CD4-positive, CD25-positive, alpha-beta regulatory T cell (primary cell): ENCODE data around the gene HNRNPLL. TPM values are rescaled to one million over a fixed set of nuclear protein-coding genes. Genes with fewer than 3 reads are reported as not detected.

Experiments
- ATAC-seq, 2 donors: fragments of 150-1000 bp; cut with Tn5 transposase; one replicate each; pipeline ENCODE4 v1.10.0; 2021; ENCODE audit warnings: low read depth in 2 of 2, moderate number of reproducible peaks in 2 of 2, moderate library complexity in 1 of 2
- DNase-seq, 3 donors: peaks; one replicate each; pipeline versions ENCODE4 v3.0.0 to v3.0.0-alpha.2; 2012 to 2022; ENCODE audit warnings: mixed read lengths in 1 of 3
- H3K27ac ChIP-seq: one replicate; pipeline ENCODE4 v1.7.0; 2013; ENCODE audit warnings: mild to moderate bottlenecking, low read length; ENCODE audit not compliant: insufficient read depth, poor library complexity, severe bottlenecking
- H3K27me3 ChIP-seq: one replicate; pipeline ENCODE4 v1.7.0; 2013; ENCODE audit warnings: low read length; ENCODE audit not compliant: control insufficient read depth, insufficient read depth
- H3K36me3 ChIP-seq: one replicate; pipeline ENCODE4 v1.7.0; 2013; ENCODE audit warnings: mild to moderate bottlenecking, low read length, moderate library complexity; ENCODE audit not compliant: control insufficient read depth, insufficient read depth
- H3K4me1 ChIP-seq: 2 replicates; pipeline ENCODE4 v1.7.0; 2013; ENCODE audit warnings: mild to moderate bottlenecking, low read length; ENCODE audit not compliant: insufficient read depth, control insufficient read depth, poor library complexity, severe bottlenecking
- H3K4me3 ChIP-seq: one replicate; pipeline ENCODE4 v1.7.0; 2013; ENCODE audit warnings: low read depth, mild to moderate bottlenecking, low read length, moderate library complexity
- H3K9me3 ChIP-seq, 2 experiments: 1 replicate in 1 of 2; 2 replicates in 1 of 2; pipeline ENCODE4 v1.7.0; 2013; ENCODE audit warnings: low read length in 2 of 2, mild to moderate bottlenecking in 1 of 2, moderate library complexity in 1 of 2; ENCODE audit not compliant: control insufficient read depth in 2 of 2
- H3K27ac Mint-ChIP-seq, 3 donors: one replicate each; pipeline ENCODE4 v1.8.0; 2020 to 2022; ENCODE audit warnings: mild to moderate bottlenecking in 3 of 3, mixed read lengths in 3 of 3, moderate library complexity in 2 of 3
- H3K27me3 Mint-ChIP-seq: one replicate; pipeline ENCODE4 v1.8.0; 2022; ENCODE audit warnings: mild to moderate bottlenecking, mixed read lengths
- H3K36me3 Mint-ChIP-seq: one replicate; pipeline ENCODE4 v1.8.0; 2020; ENCODE audit warnings: mixed read lengths
- H3K4me1 Mint-ChIP-seq, 4 donors: one replicate each; pipeline ENCODE4 v1.8.0; 2020 to 2022; ENCODE audit warnings: mixed read lengths in 4 of 4, mild to moderate bottlenecking in 1 of 4
- H3K4me3 Mint-ChIP-seq, 4 donors: one replicate each; pipeline ENCODE4 v1.8.0; 2020 to 2022; ENCODE audit warnings: mild to moderate bottlenecking in 4 of 4, mixed read lengths in 4 of 4, moderate library complexity in 3 of 4
- H3K9me3 Mint-ChIP-seq, 7 donors: one replicate each; pipeline ENCODE4 v1.8.0; 2020 to 2022; ENCODE audit warnings: mixed read lengths in 7 of 7, mild to moderate bottlenecking in 3 of 7, moderate library complexity in 2 of 7
- polyA plus RNA-seq, 4 donors: library from polyadenylated mRNA; unstranded; fragments of 300-500 nt; fragmentation: Illumina TruSeq; gene quantifications; one replicate each; pipeline ENCODE4 v1.2.3, GENCODE V29; 2021
- total RNA-seq: library from RNA; stranded (reverse); gene quantifications from one replicate; pipeline ENCODE4 v1.2.3, GENCODE V29; 2022

Gene HNRNPLL
- total and polyA plus RNA-seq, 5 donors from 2014 or later: 59.6 to 124 (median 73.0) TPM

- H3K9me3 Mint-ChIP-seq: peaks cover 0 to 2% (median 0%) of the 10 kb centered on the region in 7 donors
- H3K9me3 ChIP-seq: no peaks in the 10 kb centered on the region
- H3K27ac Mint-ChIP-seq: no peak overlapping the region
- no peak overlapping the region for H3K4me3 ChIP-seq
- no peaks in the 10 kb centered on the region for H3K27me3 ChIP-seq
- peak overlapping the region in 2 of 4 donors; percentile 1 to 47 for H3K4me3 Mint-ChIP-seq
- no peaks in the 10 kb centered on the region for H3K27me3 Mint-ChIP-seq
- H3K4me1 Mint-ChIP-seq: peaks cover 11 to 38% (median 28%) of the 10 kb centered on the region in 4 donors
- no peak overlapping the region for H3K27ac ChIP-seq
- DNase-seq (no peak), ATAC-seq (no peak)
- H3K4me1 ChIP-seq: peaks cover 8% of the 10 kb centered on the region
- H3K36me3 ChIP-seq: no peaks in the 10 kb centered on the region
- no peaks in the 10 kb centered on the region for H3K36me3 Mint-ChIP-seq
Measured at GRCh38 chr2:38608755-38609154, 6.0 kb upstream of the HNRNPLL start.

- DNase-seq (no peak), ATAC-seq (no peak)
- Histone ChIP-seq H3K4me1 (peaks cover 10% of the 10 kb centered on the region), H3K27ac (no peak overlapping the region), H3K4me3 (no peak overlapping the region), H3K9me3 (no peaks in the 10 kb centered on the region), H3K27me3 (no peaks in the 10 kb centered on the region), H3K36me3 (no peaks in the 10 kb centered on the region)
- peaks cover 0 to 2% (median 0%) of the 10 kb centered on the region in 7 donors for H3K9me3 Mint-ChIP-seq
- peak overlapping the region; percentile 49 to 93 (median 68) for H3K27ac Mint-ChIP-seq
- peak overlapping the region in 1 of 4 donors; percentile 13 for H3K4me3 Mint-ChIP-seq
- no peaks in the 10 kb centered on the region for H3K27me3 Mint-ChIP-seq
- H3K36me3 Mint-ChIP-seq: no peaks in the 10 kb centered on the region
- peaks cover 7 to 34% (median 22%) of the 10 kb centered on the region in 4 donors for H3K4me1 Mint-ChIP-seq
Measured at GRCh38 chr2:38605298-38605830, 2.6 kb upstream of the HNRNPLL start.

GRCh38 chr2:38603402-38604290, 918 bp upstream of the HNRNPLL start:
- H3K36me3 ChIP-seq: no peaks in the 10 kb centered on the region
- Mint-ChIP-seq H3K4me3 (peak overlapping the region; percentile 91 to 97 (median 94)), H3K27ac (peak overlapping the region; percentile 92 to 96 (median 95)), H3K36me3 (no peaks in the 10 kb centered on the region), H3K9me3 (peaks cover 0 to 2% (median 0%) of the 10 kb centered on the region in 7 donors), H3K27me3 (no peaks in the 10 kb centered on the region), H3K4me1 (peaks cover 13 to 42% (median 32%) of the 10 kb centered on the region in 4 donors)
- no peaks in the 10 kb centered on the region for H3K9me3 ChIP-seq
- DNase-seq (peak; percentile 71 to 93 (median 87)), ATAC-seq (peak; percentile 79 to 80)
- H3K27me3 ChIP-seq: no peaks in the 10 kb centered on the region
- peak overlapping the region; percentile 87 for H3K27ac ChIP-seq
- H3K4me3 ChIP-seq: peak overlapping the region; percentile 90
- H3K4me1 ChIP-seq: peaks cover 27% of the 10 kb centered on the region

- H3K4me1 Mint-ChIP-seq: peaks cover 21 to 47% (median 34%) of the 10 kb centered on the region in 4 donors
- H3K4me3 Mint-ChIP-seq: peak overlapping the region; percentile 94 to 97 (median 95)
- Histone ChIP-seq H3K36me3 (no peaks in the 10 kb centered on the region), H3K4me3 (peak overlapping the region; percentile 99), H3K9me3 (no peaks in the 10 kb centered on the region), H3K27ac (peak overlapping the region; percentile 87), H3K4me1 (peaks cover 39% of the 10 kb centered on the region), H3K27me3 (no peaks in the 10 kb centered on the region)
- DNase-seq (peak; percentile 27 to 53 (median 37)), ATAC-seq (peak; percentile 1 to 3)
- no peaks in the 10 kb centered on the region for H3K27me3 Mint-ChIP-seq
- H3K36me3 Mint-ChIP-seq: no peaks in the 10 kb centered on the region
- H3K9me3 Mint-ChIP-seq: peaks cover 0 to 2% (median 0%) of the 10 kb centered on the region in 7 donors
- peak overlapping the region; percentile 73 to 85 (median 79) for H3K27ac Mint-ChIP-seq
Measured at GRCh38 chr2:38602136-38602731, 494 bp downstream of the HNRNPLL start.

- Histone ChIP-seq H3K36me3 (no peaks in the 10 kb centered on the region), H3K27me3 (no peaks in the 10 kb centered on the region), H3K4me1 (peaks cover 45% of the 10 kb centered on the region), H3K27ac (peak overlapping the region; percentile 87), H3K9me3 (no peaks in the 10 kb centered on the region), H3K4me3 (peak overlapping the region; percentile 99)
- peak overlapping the region; percentile 94 to 97 (median 95) for H3K4me3 Mint-ChIP-seq
- peaks cover 28 to 53% (median 39%) of the 10 kb centered on the region in 4 donors for H3K4me1 Mint-ChIP-seq
- no peaks in the 10 kb centered on the region for H3K36me3 Mint-ChIP-seq
- H3K9me3 Mint-ChIP-seq: peaks cover 0 to 2% (median 0%) of the 10 kb centered on the region in 7 donors
- no peak for ATAC-seq
- H3K27ac Mint-ChIP-seq: peak overlapping the region; percentile 73 to 85 (median 79)
- DNase-seq: peak in 2 of 3 donors; percentile 28 to 44
- H3K27me3 Mint-ChIP-seq: no peaks in the 10 kb centered on the region
Measured at GRCh38 chr2:38601463-38602135, 1.1 kb downstream of the HNRNPLL start.

- peak overlapping the region; percentile 99 for H3K4me3 ChIP-seq
- H3K27me3 ChIP-seq: no peaks in the 10 kb centered on the region
- peaks cover 32 to 60% (median 44%) of the 10 kb centered on the region in 4 donors for H3K4me1 Mint-ChIP-seq
- peak overlapping the region; percentile 87 for H3K27ac ChIP-seq
- H3K9me3 Mint-ChIP-seq: peaks cover 0 to 2% (median 0%) of the 10 kb centered on the region in 7 donors
- H3K36me3 Mint-ChIP-seq: no peaks in the 10 kb centered on the region
- no peaks in the 10 kb centered on the region for H3K27me3 Mint-ChIP-seq
- DNase-seq (no peak), ATAC-seq (no peak)
- H3K4me3 Mint-ChIP-seq: peak overlapping the region; percentile 94 to 97 (median 95)
- H3K4me1 ChIP-seq: peaks cover 51% of the 10 kb centered on the region
- peak overlapping the region; percentile 73 to 98 (median 92) for H3K27ac Mint-ChIP-seq
- H3K36me3 ChIP-seq: no peaks in the 10 kb centered on the region
- H3K9me3 ChIP-seq: no peaks in the 10 kb centered on the region
Measured at GRCh38 chr2:38600921-38601455, 1.7 kb downstream of the HNRNPLL start.
